T-helper 2 cell treated with Interferon-gamma antibody and Interleukin-4, amounts not matched to agents 5 μg/mL and 100 μg/mL, for 36 hours (primary cell): ENCODE data around the gene FBN2.
"Not testable (repeated sequence)": the region's sequence is repeated elsewhere in the genome, so short reads cannot be mapped to it uniquely, and the experiment has no call there.

ENCODE experiments used
- DNase-seq: peaks from one replicate; pipeline ENCODE4 v3.0.0; 2021; ENCODE audit warnings: low spot score
- H3K27ac Mint-ChIP-seq: one replicate; pipeline ENCODE4 v1.8.0; 2021; ENCODE audit warnings: mild to moderate bottlenecking, mixed read lengths
- H3K27me3 Mint-ChIP-seq: one replicate; pipeline ENCODE4 v1.8.0; 2021; ENCODE audit warnings: low read depth, mixed read lengths
- H3K36me3 Mint-ChIP-seq: one replicate; pipeline ENCODE4 v1.8.0; 2021; ENCODE audit warnings: low read depth, mixed read lengths
- H3K4me1 Mint-ChIP-seq: one replicate; pipeline ENCODE4 v1.8.0; 2021; ENCODE audit warnings: low read depth, mixed read lengths
- H3K4me3 Mint-ChIP-seq: one replicate; pipeline ENCODE4 v1.8.0; 2022; ENCODE audit warnings: mild to moderate bottlenecking, moderate library complexity, mixed read lengths
- H3K9me3 Mint-ChIP-seq: one replicate; pipeline ENCODE4 v1.8.0; 2021; ENCODE audit warnings: mixed read lengths

FBN2 gene

GRCh38 chr5:128480158-128480557 is 57.9 kb downstream of the FBN2 start:
- H3K27me3 Mint-ChIP-seq: no peaks in the 10 kb centered on the region

GRCh38 chr5:128478386-128479368 is 59.4 kb downstream of the FBN2 start:
- no peak overlapping the region for H3K27ac Mint-ChIP-seq
- DNase-seq: no peak
- no peak overlapping the region for H3K4me3 Mint-ChIP-seq
- H3K36me3 Mint-ChIP-seq: no peaks in the 10 kb centered on the region
- H3K4me1 Mint-ChIP-seq: no peaks in the 10 kb centered on the region
- H3K27me3 Mint-ChIP-seq: no peaks in the 10 kb centered on the region
- no peaks in the 10 kb centered on the region for H3K9me3 Mint-ChIP-seq

More at GRCh38 chr5:128480158-128480557, 57.9 kb downstream of the FBN2 start:
- no peak overlapping the region for H3K4me3 Mint-ChIP-seq
- H3K4me1 Mint-ChIP-seq: no peaks in the 10 kb centered on the region
- H3K9me3 Mint-ChIP-seq: no peaks in the 10 kb centered on the region
- H3K27ac Mint-ChIP-seq: no peak overlapping the region
- H3K36me3 Mint-ChIP-seq: no peaks in the 10 kb centered on the region
- no peak for DNase-seq

- DNase-seq: no peak
- Mint-ChIP-seq H3K9me3 (no peaks in the 10 kb centered on the region), H3K27ac (no peak overlapping the region), H3K4me3 (no peak overlapping the region), H3K4me1 (no peaks in the 10 kb centered on the region), H3K27me3 (no peaks in the 10 kb centered on the region), H3K36me3 (no peaks in the 10 kb centered on the region)
Measured at GRCh38 chr5:128477944-128478343, 60.1 kb downstream of the FBN2 start.

GRCh38 chr5:128475693-128476092 is 62.4 kb downstream of the FBN2 start:
- no peak overlapping the region for H3K27ac Mint-ChIP-seq
- no peak overlapping the region for H3K4me3 Mint-ChIP-seq
- no peaks in the 10 kb centered on the region for H3K4me1 Mint-ChIP-seq
- no peak for DNase-seq
- H3K36me3 Mint-ChIP-seq: no peaks in the 10 kb centered on the region
- no peaks in the 10 kb centered on the region for H3K27me3 Mint-ChIP-seq
- no peaks in the 10 kb centered on the region for H3K9me3 Mint-ChIP-seq

GRCh38 chr5:128472919-128473318 is 65.1 kb downstream of the FBN2 start:
- no peaks in the 10 kb centered on the region for H3K4me1 Mint-ChIP-seq
- no peak for DNase-seq
- H3K36me3 Mint-ChIP-seq: no peaks in the 10 kb centered on the region
- H3K9me3 Mint-ChIP-seq: no peaks in the 10 kb centered on the region
- H3K4me3 Mint-ChIP-seq: no peak overlapping the region
- no peaks in the 10 kb centered on the region for H3K27me3 Mint-ChIP-seq
- H3K27ac Mint-ChIP-seq: no peak overlapping the region

GRCh38 chr5:128472036-128472435 is 66.0 kb downstream of the FBN2 start:
- Mint-ChIP-seq H3K27me3 (no peaks in the 10 kb centered on the region), H3K9me3 (no peaks in the 10 kb centered on the region), H3K36me3 (no peaks in the 10 kb centered on the region), H3K4me1 (no peaks in the 10 kb centered on the region), H3K4me3 (no peak overlapping the region), H3K27ac (no peak overlapping the region)
- DNase-seq: no peak

GRCh38 chr5:128470663-128471062 is 67.4 kb downstream of the FBN2 start:
- no peaks in the 10 kb centered on the region for H3K27me3 Mint-ChIP-seq
- no peak overlapping the region for H3K27ac Mint-ChIP-seq
- no peak overlapping the region for H3K4me3 Mint-ChIP-seq
- no peaks in the 10 kb centered on the region for H3K9me3 Mint-ChIP-seq
- no peaks in the 10 kb centered on the region for H3K36me3 Mint-ChIP-seq
- no peak for DNase-seq
- no peaks in the 10 kb centered on the region for H3K4me1 Mint-ChIP-seq

GRCh38 chr5:128469912-128470311 is 68.1 kb downstream of the FBN2 start:
- H3K9me3 Mint-ChIP-seq: no peaks in the 10 kb centered on the region
- DNase-seq: no peak
- no peaks in the 10 kb centered on the region for H3K4me1 Mint-ChIP-seq
- H3K36me3 Mint-ChIP-seq: no peaks in the 10 kb centered on the region
- no peaks in the 10 kb centered on the region for H3K27me3 Mint-ChIP-seq
- no peak overlapping the region for H3K27ac Mint-ChIP-seq
- H3K4me3 Mint-ChIP-seq: no peak overlapping the region

GRCh38 chr5:128466980-128467379 is 71.1 kb downstream of the FBN2 start:
- Mint-ChIP-seq H3K36me3 (no peaks in the 10 kb centered on the region), H3K4me1 (no peaks in the 10 kb centered on the region), H3K27me3 (no peaks in the 10 kb centered on the region), H3K9me3 (no peaks in the 10 kb centered on the region), H3K27ac (no peak overlapping the region), H3K4me3 (no peak overlapping the region)
- no peak for DNase-seq

GRCh38 chr5:128466554-128466953 is 71.5 kb downstream of the FBN2 start:
- Mint-ChIP-seq H3K36me3 (no peaks in the 10 kb centered on the region), H3K27ac (no peak overlapping the region), H3K9me3 (no peaks in the 10 kb centered on the region), H3K27me3 (no peaks in the 10 kb centered on the region), H3K4me1 (no peaks in the 10 kb centered on the region), H3K4me3 (no peak overlapping the region)
- no peak for DNase-seq

- Mint-ChIP-seq H3K27me3 (no peaks in the 10 kb centered on the region), H3K36me3 (no peaks in the 10 kb centered on the region), H3K4me3 (no peak overlapping the region), H3K9me3 (no peaks in the 10 kb centered on the region), H3K27ac (no peak overlapping the region), H3K4me1 (no peaks in the 10 kb centered on the region)
- no peak for DNase-seq
Measured at GRCh38 chr5:128464596-128464995, 73.4 kb downstream of the FBN2 start.

GRCh38 chr5:128462330-128462729 is 75.7 kb downstream of the FBN2 start:
- no peaks in the 10 kb centered on the region for H3K9me3 Mint-ChIP-seq
- H3K36me3 Mint-ChIP-seq: no peaks in the 10 kb centered on the region
- H3K4me1 Mint-ChIP-seq: no peaks in the 10 kb centered on the region
- H3K27me3 Mint-ChIP-seq: no peaks in the 10 kb centered on the region
- no peak overlapping the region for H3K27ac Mint-ChIP-seq
- no peak for DNase-seq
- H3K4me3 Mint-ChIP-seq: no peak overlapping the region

- H3K27me3 Mint-ChIP-seq, H3K4me3 Mint-ChIP-seq, DNase-seq, H3K4me1 Mint-ChIP-seq, H3K36me3 Mint-ChIP-seq, H3K27ac Mint-ChIP-seq, H3K9me3 Mint-ChIP-seq: not testable (repeated sequence)
Measured at GRCh38 chr5:128457147-128457915, 80.7 kb downstream of the FBN2 start.

GRCh38 chr5:128455841-128456361 is 82.1 kb downstream of the FBN2 start:
- DNase-seq: no peak
- H3K27me3 Mint-ChIP-seq: no peaks in the 10 kb centered on the region
- no peaks in the 10 kb centered on the region for H3K9me3 Mint-ChIP-seq
- no peak overlapping the region for H3K4me3 Mint-ChIP-seq
- no peaks in the 10 kb centered on the region for H3K4me1 Mint-ChIP-seq
- no peak overlapping the region for H3K27ac Mint-ChIP-seq
- H3K36me3 Mint-ChIP-seq: no peaks in the 10 kb centered on the region
